GM19043 (cell line): Measurements from ENCODE around the gene AATF.

ENCODE experiments used
- ATAC-seq: cut with Tn5 transposase; IDR thresholded peaks from one replicate; pipeline ENCODE4 v1.9.1; 2021; ENCODE audit warnings: low read depth; ENCODE audit not compliant: unreplicated experiment

AATF gene

DNA sequence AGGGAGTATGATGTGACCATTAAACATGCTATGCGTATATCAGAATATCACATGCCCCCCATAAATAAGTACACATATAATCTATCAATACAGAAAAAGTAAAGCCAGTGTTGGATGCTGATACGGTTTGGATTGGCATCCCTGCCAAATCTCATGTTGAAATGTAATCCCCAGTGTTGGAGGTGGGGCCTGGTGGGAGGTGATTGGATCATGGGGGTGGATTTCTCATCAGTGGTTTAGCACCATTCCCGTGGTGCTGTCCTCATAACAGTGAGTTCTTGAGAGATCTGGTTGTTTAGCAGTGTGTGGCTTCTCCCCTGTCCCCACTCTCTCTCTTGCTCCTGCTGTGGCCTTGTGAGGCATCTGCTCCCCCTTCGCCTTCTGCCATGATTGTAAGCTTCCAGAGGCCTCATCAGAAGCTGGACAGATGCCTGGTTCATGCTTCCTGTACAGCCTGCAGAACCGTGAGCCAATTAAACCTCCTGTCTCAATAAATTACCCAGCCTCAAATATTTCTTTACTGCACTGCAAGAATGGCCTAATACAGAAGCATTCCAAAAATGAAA is 88.9 kb downstream of the AATF start:
- no peak for ATAC-seq

DNA sequence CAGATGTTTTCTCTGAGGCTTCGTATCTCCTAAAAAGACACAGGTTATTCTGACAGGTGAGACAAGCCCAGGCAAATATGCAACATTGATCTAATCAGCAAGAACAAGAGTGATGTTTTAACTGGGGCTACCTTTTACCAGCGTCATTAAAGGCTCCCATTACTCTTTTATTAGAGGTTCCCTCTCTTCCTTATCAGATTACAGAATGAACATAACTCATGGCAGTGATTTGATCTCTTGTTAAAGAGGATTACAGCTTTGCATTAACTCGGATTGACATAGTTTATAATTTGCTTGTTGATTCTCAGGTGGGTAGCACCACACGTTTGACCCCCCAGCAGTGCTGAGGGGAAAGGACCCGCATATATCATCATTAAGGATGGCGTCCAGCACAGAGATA is 90.5 kb downstream of the AATF start:
- ATAC-seq, result no peak

GRCh38 chr17:37041932-37042331 is 93.2 kb downstream of the AATF start:
- ATAC-seq, result no peak

- no peak for ATAC-seq
These were observed 94.4 kb downstream of the AATF start for GRCh38 chr17:37043201-37043600.

- no peak for ATAC-seq
These were observed 96.7 kb downstream of the AATF start for GRCh38 chr17:37045351-37045922.

GRCh38 chr17:37047631-37048104 is 98.9 kb downstream of the AATF start:
- ATAC-seq, result no peak

- no peak for ATAC-seq
These were observed 100.1 kb downstream of the AATF start for GRCh38 chr17:37048811-37049210.

DNA sequence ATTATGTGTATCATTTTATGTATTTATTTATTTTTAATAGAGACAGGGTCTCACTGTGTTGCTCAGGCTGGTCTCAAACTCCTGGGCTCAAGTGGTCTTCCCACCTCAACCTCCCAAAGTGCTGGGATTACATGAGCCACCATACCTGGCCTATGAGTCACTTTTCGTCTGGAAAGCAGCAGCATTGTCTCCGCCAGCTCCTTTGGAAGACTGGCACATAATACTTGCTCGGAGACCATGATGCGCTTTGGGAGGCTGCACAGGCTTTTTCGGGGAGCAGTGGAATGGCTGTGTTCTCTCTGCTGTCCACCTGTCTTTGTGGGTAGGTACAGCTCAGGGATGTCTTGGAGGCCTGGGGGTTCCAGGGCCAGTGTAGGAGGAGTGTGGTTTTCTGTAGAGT is 102.2 kb downstream of the AATF start:
- no peak for ATAC-seq

DNA sequence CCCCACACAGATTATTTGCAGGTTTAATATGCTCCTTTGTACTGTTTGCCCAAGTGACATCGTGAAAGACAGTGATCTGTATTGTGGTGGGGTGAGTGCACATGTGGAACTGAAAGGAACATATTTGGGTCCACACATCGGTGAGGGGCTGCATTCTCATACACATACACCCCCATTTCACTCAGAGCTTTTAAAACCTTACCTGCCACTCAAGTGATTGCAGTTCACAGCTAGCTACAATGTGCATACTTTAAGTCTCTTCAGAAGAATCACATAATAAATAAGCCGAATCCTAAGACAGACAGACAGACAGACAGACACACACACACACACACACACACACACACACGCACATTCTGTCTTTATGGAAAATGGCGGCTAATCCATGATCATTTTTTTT is 102.6 kb downstream of the AATF start:
- no peak for ATAC-seq

- no peak for ATAC-seq
These were observed 103.1 kb downstream of the AATF start for GRCh38 chr17:37051833-37052232.

DNA sequence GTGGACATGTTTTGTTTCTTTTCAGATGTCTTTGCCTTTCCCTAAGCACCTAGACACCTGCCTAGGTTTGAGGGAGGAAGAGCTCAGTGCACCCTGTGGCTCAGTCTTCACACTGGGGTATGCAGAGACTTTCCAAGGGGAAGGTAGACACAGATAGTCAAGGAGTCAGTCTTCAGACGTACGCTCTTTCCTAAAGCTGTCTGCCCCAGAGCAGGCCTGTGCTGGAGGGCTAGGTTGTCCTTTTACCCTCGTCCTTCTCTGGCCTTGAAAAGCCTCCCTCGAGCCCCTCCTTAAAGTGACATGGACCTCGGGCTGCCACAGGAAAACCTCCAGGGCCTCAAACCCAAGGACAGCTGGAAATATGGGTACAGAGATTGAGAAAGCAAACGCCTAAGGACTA is 103.7 kb downstream of the AATF start:
- ATAC-seq, result no peak

DNA sequence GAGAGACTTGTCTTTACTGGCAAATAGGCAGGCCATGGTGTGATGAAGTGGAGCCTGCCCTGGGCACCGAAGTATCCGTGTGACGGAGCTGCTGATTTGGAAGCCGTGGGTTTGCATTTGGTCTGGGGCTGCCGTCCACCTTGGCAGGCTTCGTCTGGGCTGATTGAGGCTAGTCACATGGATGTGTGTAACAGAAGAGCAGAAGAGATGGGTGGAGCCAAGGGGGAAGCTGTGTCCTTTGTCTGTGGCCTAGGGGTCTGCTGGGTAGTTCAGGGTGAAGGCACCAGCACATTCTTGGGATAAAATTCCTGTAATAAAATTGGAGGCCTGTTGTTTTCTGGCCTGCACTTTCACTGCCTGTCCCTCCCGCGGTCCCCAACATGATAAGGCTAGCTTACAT is 106.1 kb downstream of the AATF start:
- no peak for ATAC-seq

- no peak for ATAC-seq
These were observed 107.9 kb downstream of the AATF start for GRCh38 chr17:37056622-37057021.

GRCh38 chr17:37059493-37059892 is 110.7 kb downstream of the AATF start:
- ATAC-seq, result no peak

- no peak for ATAC-seq
These were observed 111.3 kb downstream of the AATF start for GRCh38 chr17:37060094-37060493.

DNA sequence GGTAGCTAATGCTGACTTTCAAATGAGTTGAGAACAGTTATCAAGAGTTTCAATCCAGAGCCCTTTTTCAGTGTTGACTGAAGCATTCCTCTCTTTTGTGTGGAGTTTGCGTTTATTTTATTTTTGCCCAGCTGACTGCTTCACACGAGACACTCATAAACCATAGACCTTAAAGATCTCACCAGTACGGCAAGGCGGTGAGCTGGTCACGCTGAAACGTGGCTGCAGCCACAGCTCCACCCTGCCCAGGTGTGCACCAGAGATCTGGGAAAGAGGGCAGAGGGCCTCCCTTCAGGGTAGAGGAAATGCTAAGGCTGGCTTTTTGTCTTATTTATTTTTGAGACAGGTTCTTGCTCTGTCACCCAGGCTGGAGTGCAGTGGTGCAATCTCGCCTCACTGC is 112.2 kb downstream of the AATF start:
- ATAC-seq, result no peak

DNA sequence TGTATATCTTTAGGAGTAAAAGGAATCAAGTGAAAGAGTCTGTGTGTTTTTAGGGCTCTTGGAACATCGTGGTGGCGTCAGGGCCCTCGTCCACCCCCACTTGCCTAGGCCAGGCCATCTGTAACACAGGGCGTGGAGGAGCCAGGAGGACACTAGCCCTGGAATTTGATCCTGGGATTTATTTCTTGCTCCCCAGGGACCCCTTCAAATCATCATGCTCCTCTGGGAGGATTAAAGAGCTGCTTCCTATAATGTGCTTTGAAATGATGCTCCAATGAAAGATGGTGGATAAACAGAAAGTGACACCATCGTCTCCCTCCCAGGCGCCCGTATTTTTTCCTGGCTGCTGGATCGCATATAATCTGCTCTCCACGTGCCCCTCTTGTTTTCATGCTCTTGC is 113.3 kb downstream of the AATF start:
- no peak for ATAC-seq

- ATAC-seq, result no peak
These were observed 115.5 kb downstream of the AATF start for GRCh38 chr17:37064206-37064605.

GRCh38 chr17:37064956-37065355 is 116.2 kb downstream of the AATF start:
- no peak for ATAC-seq

- no peak for ATAC-seq
These were observed 117.0 kb downstream of the AATF start for GRCh38 chr17:37065486-37066321.

DNA sequence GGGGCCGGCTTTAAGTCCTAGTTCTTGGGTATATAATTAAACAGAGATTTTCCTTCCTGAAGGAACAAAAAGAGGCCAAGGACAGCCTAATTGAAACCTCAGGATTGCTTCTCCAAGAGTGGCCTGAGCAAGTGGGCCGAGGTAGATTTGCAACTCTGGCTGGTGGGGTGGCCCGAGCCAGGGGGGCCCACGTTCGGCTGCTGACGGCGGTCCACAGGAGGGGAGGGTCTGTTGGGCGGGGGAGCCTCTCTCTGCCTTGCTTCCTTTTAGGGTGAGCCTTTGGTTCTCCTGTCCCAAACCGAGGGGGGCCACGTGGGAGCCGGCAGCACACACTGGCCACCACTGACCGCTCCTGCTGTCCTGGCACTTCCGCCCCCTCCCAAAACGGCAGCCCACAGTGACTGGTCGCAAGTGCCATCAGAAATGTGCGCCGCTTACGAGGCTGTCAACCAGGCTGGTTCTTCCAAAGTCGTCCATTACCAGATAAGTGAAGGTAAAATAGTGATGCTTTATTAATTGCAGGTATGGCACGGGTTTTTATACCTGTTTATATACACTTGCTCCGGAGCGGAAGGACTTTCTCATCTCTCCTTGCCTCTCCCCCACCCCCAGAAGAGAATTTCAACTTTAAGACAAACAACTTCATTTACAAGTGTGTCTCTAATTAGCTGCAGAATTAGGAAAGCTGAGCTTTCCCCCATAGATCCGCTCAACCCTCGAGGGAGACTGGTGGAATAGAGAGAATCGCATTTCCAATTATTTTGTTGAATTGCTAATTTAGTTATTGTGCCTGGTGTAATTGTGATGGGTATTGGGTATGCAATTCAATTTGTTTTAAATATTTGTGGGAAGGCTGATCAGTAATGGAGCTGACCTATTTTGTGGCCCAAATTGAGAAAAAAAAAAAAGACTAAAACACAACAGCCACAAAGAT is 117.8 kb downstream of the AATF start:
- ATAC-seq, result no peak
